Right kidney (tissue), 1 donor: ENCODE data around the gene LRIG1.
A peak's percentile ranks its signal among the peaks of the same experiment; 100 is the strongest.
"Not testable (repeated sequence)": the region's sequence is repeated elsewhere in the genome, so short reads cannot be mapped to it uniquely, and the experiment has no call there.

Experiments used
- DNase-seq: peaks from one replicate; pipeline ENCODE4 v3.0.0-alpha.2; 2016

LRIG1 gene

GRCh38 chr3:66423791-66424190 is 77.0 kb downstream of the LRIG1 start:
- no peak for DNase-seq

DNA sequence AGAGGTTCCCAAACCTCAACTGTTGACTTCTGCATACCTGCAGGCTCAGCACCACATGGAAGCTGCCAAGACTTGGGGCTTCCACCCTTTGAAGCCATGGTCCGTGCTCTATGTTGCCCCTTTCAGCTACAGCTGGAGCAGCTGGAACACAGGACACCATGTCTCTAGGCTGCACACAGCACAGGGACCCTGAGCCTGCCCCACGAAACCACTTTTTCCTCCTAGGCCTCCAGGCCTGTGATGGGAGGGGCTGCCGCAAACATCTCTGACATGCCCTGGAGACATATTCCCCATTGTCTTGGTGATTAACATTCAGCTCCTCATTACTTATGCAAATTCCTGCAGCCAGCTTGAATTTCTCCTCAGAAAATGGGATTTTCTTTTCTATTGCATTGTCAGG is 78.9 kb downstream of the LRIG1 start:
- DNase-seq: not testable (repeated sequence)

- not testable (repeated sequence) for DNase-seq
Observed at GRCh38 chr3:66421144-66421543, 79.7 kb downstream of the LRIG1 start.

DNA sequence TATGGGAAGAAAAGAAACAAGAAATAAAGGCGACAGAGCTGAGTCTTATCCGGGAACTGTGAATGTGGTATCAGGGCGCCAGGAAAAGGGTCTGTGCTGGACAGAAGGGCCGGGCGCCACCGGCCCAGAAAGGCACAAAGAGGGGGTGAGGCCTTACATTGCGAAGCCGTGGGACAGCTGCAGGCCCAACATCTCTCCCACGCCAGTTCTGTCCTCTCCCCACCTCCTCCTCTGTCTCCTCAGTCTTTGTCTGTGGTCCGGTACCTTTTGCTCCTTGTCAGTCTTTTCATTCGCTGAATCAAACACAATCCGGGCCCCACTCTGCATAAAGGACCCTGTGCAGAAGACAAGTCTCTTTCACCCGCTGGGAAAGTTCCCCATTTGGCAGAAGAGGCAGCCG is 81.8 kb downstream of the LRIG1 start:
- no peak for DNase-seq

DNA sequence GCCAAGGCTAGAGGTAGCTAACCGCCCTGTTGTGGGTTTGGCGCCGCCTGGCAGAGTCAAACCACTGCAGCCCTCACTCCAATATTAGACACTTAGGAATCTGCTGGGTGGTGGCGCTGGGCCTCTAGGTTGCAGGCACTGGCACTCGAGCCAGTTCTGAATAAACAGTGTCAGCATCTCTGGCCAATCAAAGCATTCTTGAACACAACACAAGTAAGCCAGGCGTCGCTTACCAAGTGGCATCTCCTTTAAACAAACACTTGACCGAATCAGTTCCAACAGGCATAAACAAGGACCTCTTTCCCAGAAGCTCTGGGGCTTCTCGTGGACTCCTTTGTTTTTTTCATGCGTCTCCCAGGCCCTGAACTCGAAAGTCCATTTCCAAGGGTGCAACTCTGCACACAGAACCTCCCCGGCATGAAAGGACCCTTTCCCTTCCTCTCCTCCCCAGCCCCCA is 82.3 kb downstream of the LRIG1 start:
- DNase-seq: no peak

DNA sequence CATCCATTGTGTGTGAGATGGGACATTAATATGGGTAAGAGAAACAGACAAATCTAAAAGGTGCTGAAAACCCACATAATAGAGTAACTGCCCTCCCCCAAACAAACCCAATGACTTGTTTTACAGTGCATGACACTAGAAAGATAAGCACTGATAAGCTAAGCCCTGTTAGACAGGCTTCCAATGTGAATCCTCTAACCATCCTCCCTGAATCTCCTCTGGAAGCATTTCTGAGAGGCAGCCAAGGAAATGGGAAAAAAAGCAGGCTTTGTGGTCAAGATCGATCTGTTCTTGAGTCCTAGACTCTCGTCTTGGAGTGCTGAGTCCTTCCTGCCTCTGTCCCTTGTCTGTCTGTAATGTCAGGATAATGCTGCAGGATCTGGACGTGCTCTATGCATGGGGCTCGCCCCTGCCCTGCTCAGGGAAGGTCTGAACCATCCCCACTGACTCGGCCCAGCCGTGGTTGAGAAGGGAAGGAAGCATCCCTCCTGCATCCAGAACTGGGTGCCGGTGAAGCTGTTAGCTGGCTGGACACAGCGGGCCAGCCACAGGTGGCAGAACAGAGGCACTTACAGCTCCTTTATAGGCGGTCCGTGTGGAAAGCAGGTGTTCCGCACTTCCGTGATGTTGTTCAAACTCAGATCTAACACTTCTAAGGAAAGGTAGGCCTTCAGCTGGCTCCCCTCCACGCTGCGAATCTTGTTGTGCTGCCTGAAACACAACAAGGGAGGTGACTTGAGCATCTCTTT is 84.1 kb downstream of the LRIG1 start:
- DNase-seq: no peak

GRCh38 chr3:66415867-66416428 is 84.9 kb downstream of the LRIG1 start:
- no peak for DNase-seq

GRCh38 chr3:66414846-66415245 is 86.0 kb downstream of the LRIG1 start:
- no peak for DNase-seq

GRCh38 chr3:66413151-66413751 is 87.6 kb downstream of the LRIG1 start:
- DNase-seq: no peak

GRCh38 chr3:66411961-66412887 is 88.6 kb downstream of the LRIG1 start:
- DNase-seq: no peak

DNA sequence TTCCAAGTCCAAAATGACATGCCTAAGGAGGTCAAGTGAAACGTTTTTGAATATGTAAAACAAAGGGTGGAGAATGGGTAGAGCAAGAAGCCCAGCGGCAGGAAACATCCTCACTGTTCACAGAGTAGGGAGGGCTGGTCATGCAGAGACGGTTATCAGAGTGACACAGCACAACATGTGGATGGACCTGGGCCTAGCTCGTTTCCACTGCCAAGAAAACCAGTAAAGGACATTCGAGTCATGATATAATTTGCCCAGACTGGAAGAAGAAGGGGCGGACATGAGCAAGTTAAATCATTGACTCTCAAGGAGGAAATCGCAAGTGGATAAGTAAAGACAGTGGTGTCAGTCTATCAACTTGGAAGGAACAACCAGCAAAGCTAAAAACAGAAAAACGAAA is 89.3 kb downstream of the LRIG1 start:
- DNase-seq: no peak

DNA sequence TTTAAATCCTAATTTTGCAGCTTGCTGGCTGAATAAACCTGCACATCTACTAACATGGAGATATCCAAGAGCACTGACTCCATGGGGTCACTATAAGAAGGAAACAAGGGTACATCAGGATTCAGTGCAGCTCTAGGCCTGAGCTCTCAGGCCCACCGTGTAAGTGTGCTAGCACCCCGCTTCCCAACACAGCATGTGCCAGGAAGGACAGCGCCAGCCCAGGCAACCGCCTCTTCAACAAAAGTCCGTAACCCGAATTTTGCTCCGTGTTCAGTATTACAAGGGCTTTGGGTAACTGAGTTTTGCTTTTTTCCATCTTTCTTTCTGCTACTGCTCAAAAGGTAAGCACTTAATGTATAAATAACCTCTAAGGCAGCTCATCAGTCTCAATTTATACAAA is 89.8 kb downstream of the LRIG1 start:
- no peak for DNase-seq

GRCh38 chr3:66409771-66410754 is 90.8 kb downstream of the LRIG1 start:
- no peak for DNase-seq

DNA sequence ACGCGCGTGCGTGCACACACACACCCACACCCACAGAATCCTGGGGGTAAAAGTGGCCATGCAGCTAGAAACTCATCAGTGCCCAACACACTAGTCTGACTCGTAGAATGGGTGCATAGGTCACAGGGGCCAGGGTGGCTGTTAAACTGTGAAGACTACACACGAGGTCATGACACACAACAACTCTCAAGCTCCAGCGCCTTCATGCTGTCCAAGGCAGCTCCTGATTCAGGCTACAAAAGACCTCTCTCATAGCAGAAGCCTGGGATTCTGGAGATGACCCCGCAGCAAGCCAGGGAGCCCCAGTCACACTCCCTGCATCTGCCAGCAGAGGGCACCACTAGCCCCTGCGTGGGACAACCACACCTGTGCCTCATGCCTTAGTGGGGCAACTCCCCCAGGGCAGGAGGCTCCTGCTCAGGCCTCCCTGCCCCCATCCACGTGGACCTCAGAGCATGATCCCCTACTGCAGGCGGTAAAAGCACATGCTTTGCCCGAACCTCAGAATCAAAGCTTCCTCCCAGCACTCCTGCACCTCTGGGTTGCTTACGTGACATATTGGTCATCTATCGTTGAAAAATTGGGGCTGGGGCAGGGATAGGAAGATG is 93.1 kb downstream of the LRIG1 start:
- DNase-seq: peak; percentile 59

GRCh38 chr3:66406831-66407610 is 93.8 kb downstream of the LRIG1 start:
- no peak for DNase-seq

GRCh38 chr3:66406163-66406562 is 94.7 kb downstream of the LRIG1 start:
- DNase-seq: no peak

GRCh38 chr3:66405701-66406091 is 95.1 kb downstream of the LRIG1 start:
- DNase-seq: no peak

DNA sequence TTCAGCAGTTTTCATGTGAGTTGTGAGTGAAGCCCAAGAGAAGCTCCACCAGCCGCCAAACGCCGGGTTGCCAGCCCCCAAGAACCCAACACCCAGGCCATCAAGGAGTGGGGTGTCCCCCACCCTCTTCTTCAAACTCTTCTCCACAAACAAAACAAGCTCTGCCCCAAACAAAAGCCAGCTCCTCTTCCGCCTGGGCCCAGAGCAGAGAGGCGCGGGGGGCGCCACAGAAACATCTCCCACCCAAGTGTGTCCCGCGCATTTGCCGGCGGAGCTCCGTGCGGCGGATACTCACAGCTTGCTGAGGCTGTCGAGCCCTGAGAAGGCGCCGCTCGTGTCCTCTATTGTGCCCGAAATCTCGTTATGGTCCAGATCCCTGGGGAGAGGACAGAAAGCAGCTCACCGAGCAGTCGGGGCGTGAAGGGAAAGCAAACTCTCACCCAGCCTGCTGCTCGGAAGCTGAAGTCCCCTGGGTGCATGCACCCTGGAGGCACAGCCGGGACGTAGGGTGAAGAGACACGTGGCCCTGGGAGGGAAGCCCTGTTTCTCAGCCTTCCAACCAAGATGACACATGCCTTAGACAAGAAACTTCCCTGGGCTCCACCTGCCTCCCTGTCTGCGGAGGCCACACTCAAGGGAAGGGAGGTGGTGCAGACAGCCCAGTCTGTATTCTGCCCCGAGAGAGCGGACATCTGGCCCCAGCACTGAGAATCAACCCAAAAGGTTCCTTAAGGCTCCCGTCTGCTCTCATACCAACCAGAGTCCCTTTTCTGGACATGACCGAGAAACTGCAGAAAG is 95.7 kb downstream of the LRIG1 start:
- no peak for DNase-seq

DNA sequence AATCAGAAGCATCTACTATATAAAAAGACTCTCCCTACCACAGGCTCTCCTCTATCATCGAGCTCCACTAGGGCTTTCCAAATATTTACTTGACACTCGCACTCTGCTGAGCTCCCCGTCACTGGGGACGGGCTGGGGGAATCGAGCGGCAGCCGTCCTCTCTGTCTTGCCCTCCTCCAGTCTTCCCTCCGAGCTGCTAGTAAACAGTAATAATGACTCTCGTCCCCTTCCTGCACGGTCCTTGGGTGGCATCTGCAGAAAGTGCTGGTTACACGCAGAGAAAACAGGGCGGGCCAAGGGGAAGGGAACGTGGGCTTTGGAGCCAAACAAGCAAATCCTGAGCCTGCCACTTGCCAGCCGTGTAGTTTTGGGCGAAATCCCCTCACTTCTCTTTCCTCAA is 96.6 kb downstream of the LRIG1 start:
- no peak for DNase-seq
